Colonic mucosa (tissue), 4 donors: Measurements from ENCODE around the gene CDC27. TPM values are rescaled to one million over a fixed set of nuclear protein-coding genes. Genes with fewer than 3 reads are reported as not detected.
A peak's percentile ranks its signal among the peaks of the same experiment; 100 is the strongest.

Source experiments
- DNase-seq: peaks from one replicate; pipeline ENCODE4 v3.0.0-alpha.2; 2020
- H3K27ac ChIP-seq: fragments of 200-600 bp; one replicate; pipeline ENCODE4 v1.8.0; 2021
- H3K27me3 ChIP-seq: fragments of 200-600 bp; one replicate; pipeline ENCODE4 v1.8.0; 2021
- H3K36me3 ChIP-seq: fragments of 200-600 bp; one replicate; pipeline ENCODE4 v1.8.0; 2021
- H3K4me1 ChIP-seq: fragments of 200-600 bp; one replicate; pipeline ENCODE4 v1.8.0; 2021; ENCODE audit warnings: mild to moderate bottlenecking
- H3K4me3 ChIP-seq: fragments of 200-600 bp; one replicate; pipeline ENCODE4 v1.8.0; 2021
- H3K9ac ChIP-seq, 2 donors: one replicate each; pipeline ENCODE4 v1.7.0; 2013; ENCODE audit warnings: control low read depth in 2 of 2, low read depth in 2 of 2, low read length in 2 of 2
- H3K9me3 ChIP-seq: fragments of 200-600 bp; one replicate; pipeline ENCODE4 v1.8.0; 2021
- CTCF ChIP-seq: fragments of 200-600 bp; IDR thresholded peaks from one replicate; pipeline ENCODE4 v1.8.0; 2022; ENCODE audit warnings: antibody characterized with exemption, mild to moderate bottlenecking
- intact Hi-C: fragments of 100-400 bp; cut with DNase I; formaldehyde crosslinking; loops from one replicate; pipeline ENCODE4 v1.14.1; 2022
- total RNA-seq, 2 donors: library from RNA; stranded (reverse); fragmentation: NEBNext Ultra II Directional in 1 of 2; extraction: Animal tissue kit (Norgen Biotek cat#: 25700) in 1 of 2; gene quantifications; one replicate each; pipeline ENCODE4 v1.2.1, GENCODE V29; 2021
- donor health status: healthy.
- donor health status: DM: no; HTN: no; CAD: no.
- donor health status: DM: no; HTN: no; CAD: no.

The CDC27 gene
- total RNA-seq = 10 to 100 TPM; 60.4 to 65.5 TPM

- Histone ChIP-seq H3K9me3 (no peaks in the 10 kb centered on the region), H3K4me1 (peaks cover 10% of the 10 kb centered on the region), H3K4me3 (peak within 1 kb of the TSS; percentile 60), H3K27me3 (no peaks in the 10 kb centered on the region), H3K27ac (peak within 1 kb of the TSS; percentile 91), H3K9ac (peak within 1 kb of the TSS; percentile 80 to 99), H3K36me3 (no peaks in the 10 kb centered on the region)
- intact Hi-C loops = no loop called here
- DNase-seq = peak; percentile 100
- TF ChIP-seq CTCF = no peak
Measured at GRCh38 chr17:47188876-47189731, at the start of gene CDC27. Gene CDC27 (minus strand): TSS chr17:47189295. CDS start chr17:47189172, 123 bp downstream.

- intact Hi-C loops = no loop called here
- no peak overlapping the region for H3K9ac ChIP-seq
- H3K9me3 ChIP-seq = no peaks in the 10 kb centered on the region
- H3K4me1 ChIP-seq = no peaks in the 10 kb centered on the region
- DNase-seq = no peak
- no peak for TF ChIP-seq CTCF
- no peak overlapping the region for H3K27ac ChIP-seq
- H3K27me3 ChIP-seq = no peaks in the 10 kb centered on the region
- no peak overlapping the region for H3K4me3 ChIP-seq
- H3K36me3 ChIP-seq = no peaks in the 10 kb centered on the region
Measured at GRCh38 chr17:47238321-47239010, 49.4 kb upstream of the CDC27 start.

GRCh38 chr17:47237841-47238240 is 48.7 kb upstream of the CDC27 start:
- Histone ChIP-seq H3K27ac (no peak overlapping the region), H3K36me3 (no peaks in the 10 kb centered on the region), H3K9ac (no peak overlapping the region), H3K4me1 (no peaks in the 10 kb centered on the region), H3K27me3 (no peaks in the 10 kb centered on the region), H3K4me3 (no peak overlapping the region), H3K9me3 (no peaks in the 10 kb centered on the region)
- no peak for TF ChIP-seq CTCF
- DNase-seq = no peak
- intact Hi-C loops = no loop called here

- H3K4me3 ChIP-seq = no peak overlapping the region
- no peak overlapping the region for H3K9ac ChIP-seq
- H3K9me3 ChIP-seq = no peaks in the 10 kb centered on the region
- H3K27me3 ChIP-seq = no peaks in the 10 kb centered on the region
- intact Hi-C loops = no loop called here
- no peaks in the 10 kb centered on the region for H3K4me1 ChIP-seq
- no peak for TF ChIP-seq CTCF
- no peak overlapping the region for H3K27ac ChIP-seq
- DNase-seq = no peak
- no peaks in the 10 kb centered on the region for H3K36me3 ChIP-seq
Measured at GRCh38 chr17:47235923-47236322, 46.8 kb upstream of the CDC27 start.

GRCh38 chr17:47235506-47235905 is 46.4 kb upstream of the CDC27 start:
- no peaks in the 10 kb centered on the region for H3K4me1 ChIP-seq
- DNase-seq = no peak
- no peaks in the 10 kb centered on the region for H3K27me3 ChIP-seq
- no peaks in the 10 kb centered on the region for H3K36me3 ChIP-seq
- no peak overlapping the region for H3K9ac ChIP-seq
- H3K9me3 ChIP-seq = no peaks in the 10 kb centered on the region
- no peak overlapping the region for H3K4me3 ChIP-seq
- intact Hi-C loops = no loop called here
- no peak for TF ChIP-seq CTCF
- no peak overlapping the region for H3K27ac ChIP-seq
